Measurements from ENCODE around the gene SLC36A3.
A peak's percentile ranks its signal among the peaks of the same experiment; 100 is the strongest.
"Not testable (repeated sequence)": the region's sequence is repeated elsewhere in the genome, so short reads cannot be mapped to it uniquely, and the experiment has no call there.

SLC36A3 gene

DNA sequence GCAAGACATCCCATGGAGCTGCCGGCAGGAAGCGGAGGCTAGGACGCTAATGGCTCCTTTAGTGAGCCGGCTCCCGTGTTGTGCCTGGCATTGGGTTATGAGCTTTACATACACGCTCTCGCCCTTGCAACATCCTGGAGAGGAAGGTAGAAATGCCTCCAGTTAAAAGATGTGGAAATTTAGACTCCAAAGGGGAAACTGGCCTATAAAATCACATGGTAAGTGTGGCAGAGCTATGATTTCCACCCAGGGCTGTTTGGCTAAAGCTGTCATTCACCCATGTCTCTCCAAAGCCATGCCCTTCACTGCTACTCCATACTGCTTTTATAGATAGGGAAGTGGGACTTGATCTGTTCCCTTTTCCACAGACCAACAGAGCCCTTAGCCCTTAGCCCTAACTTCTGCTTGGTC lies 45.4 kb downstream of the SLC36A3 start:
- no peak for DNase-seq

DNA sequence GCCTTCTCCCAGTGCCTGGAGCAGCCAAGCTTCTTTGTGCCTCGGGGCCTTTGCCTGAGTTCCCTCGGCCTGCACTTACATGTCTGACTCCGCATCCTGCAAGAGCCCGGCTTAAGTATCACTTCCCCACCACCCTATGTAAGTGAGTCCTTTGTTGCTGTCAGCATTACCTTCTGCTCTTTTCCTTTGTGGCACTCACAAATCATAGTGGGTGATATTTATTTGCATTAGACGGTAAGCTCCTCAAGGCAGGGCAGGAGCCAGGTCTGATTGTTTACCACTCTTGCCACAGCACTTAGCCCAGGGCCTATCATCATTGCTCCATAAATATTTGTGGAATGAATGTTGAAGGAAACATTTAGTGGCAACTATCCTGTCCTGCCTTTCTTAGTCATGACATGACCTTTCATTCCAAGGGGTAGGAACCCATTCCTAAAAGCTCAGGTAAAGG lies 45.8 kb downstream of the SLC36A3 start:
- no peak for DNase-seq

DNA sequence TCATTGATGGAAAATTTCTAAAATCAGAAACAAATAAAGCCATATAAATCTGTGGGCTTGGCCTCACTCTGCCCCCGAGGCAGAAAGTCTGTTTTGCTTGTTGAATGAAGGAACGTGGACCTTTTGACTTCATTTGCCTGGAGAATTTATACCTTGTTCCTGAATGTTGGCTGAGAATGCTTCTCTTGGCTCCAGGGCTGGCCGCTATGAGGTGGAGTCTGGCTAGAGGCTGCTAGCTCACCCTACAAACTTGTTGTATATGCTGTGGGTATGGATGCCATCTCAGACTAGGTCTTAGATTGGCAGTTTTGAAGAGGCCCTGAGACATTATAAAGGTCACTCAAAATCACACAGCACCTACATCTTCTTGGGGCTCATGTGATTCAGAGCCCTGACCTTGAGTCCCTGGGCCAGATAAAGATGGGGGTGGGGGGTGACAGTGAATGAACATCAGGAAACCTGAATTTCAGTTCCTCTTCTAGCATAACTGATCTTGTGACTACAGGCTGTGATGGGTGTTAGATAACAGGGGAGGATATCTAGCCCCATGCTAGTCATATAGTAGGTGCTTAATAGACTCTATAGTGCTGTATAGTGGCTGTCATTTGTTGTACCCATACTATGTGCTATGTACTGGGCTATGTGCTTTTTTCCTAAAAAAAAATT lies 47.8 kb downstream of the SLC36A3 start:
- DNase-seq, result no peak

DNA sequence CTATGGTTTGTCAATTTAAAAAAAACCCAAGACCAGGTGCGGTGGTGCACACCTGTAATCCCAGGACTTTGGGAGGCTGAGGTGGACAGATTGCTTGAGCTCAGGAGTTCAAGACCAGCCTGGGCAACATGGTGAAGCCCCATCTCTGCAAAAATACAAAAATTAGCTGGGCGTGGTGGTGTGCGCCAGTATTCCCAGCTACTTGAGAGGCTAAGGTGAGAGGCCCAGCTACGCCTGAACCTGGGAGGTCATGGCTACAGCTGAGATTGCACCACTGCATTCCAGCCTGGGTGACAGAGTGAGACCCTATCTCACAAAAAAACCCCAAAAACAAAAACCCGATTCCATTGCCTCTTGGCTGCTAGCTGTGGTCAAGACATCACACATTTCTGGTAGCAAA lies 48.6 kb downstream of the SLC36A3 start:
- DNase-seq, result not testable (repeated sequence)

GRCh38 chr5:151254556-151254955 lies 49.0 kb downstream of the SLC36A3 start:
- no peak for DNase-seq

- DNase-seq, result no peak
Observed at GRCh38 chr5:151253605-151253950, 50.0 kb downstream of the SLC36A3 start.

DNA sequence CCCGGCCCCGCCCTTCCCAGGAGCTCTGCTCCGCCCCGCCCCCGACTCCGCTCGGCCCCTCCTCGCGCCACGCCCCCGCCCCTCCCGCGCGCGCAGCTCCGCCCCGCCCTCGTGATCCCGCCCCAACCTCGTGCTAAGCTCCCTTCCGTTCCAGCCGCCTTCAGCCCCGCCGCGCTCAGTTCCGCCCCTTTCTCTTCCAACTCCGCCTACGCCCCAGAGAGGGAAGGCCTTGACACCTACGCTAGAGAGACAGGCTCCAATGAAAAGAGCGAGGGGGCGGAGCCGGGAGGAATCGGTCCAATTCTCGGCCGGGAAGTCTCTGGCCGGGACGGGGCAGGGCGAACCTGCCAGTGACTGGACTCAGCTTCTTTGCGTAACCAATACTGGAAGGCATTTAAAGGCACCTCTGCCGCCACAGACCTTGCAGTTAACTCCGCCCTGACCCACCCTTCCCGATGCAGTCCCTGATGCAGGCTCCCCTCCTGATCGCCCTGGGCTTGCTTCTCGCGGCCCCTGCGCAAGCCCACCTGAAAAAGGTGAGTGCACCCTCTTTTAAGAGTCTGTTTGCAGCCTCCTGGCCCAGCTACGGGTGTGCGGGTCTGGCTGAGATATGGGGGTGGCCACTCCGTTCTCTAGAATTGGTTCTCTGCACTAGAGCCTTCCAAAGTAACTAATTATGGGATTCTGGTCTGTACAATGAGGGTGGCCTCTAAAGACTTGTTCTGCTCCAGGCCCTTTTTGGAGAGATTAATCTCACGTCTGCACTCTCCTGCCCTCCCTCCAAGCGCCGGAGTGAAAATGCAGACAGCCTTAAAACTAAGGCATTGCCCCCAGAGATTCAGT lies 50.6 kb downstream of the SLC36A3 start, which contains the start of gene GM2A:
TSS of gene GM2A (plus strand) at position 424 of the 843 bp plus-strand sequence. CDS start at position 456, 32 bp downstream.
- DNase-seq, result peak; percentile 97

- DNase-seq, result no peak
Observed at GRCh38 chr5:151251621-151252020, 51.9 kb downstream of the SLC36A3 start.

GRCh38 chr5:151251001-151251551 lies 52.5 kb downstream of the SLC36A3 start:
- DNase-seq, result no peak

DNA sequence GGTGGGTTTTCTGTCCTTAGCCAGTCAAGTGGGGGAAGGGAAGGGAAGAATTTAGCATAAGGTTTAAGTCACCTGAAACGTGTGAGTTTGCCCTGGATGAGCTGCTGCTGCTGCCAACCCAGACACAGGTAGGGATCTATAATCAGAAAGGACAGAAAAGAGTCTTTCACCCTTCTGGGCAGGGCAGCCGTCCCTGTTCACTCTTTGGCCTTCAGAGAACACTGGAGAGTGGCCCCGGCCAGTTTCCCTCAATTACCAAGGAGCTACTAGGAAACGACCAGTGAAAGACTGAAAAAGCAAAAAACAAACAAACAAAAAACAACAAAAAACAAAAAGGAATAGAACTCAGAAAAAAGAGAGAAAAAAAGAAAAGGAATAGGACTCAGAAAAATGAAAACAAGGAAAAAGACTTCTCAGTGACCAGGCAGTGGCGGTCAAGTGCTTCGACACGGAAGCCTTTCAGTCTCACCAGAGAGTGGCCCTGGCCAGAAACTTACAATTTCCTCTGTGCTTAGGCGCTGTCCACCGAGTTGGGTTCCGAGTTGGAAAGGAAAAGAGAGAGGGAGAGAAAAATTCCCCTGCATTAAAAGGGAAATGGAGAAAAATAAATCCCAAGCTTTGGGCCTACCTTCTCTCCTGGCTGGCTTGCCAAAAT lies 53.1 kb downstream of the SLC36A3 start:
- no peak for DNase-seq

DNA sequence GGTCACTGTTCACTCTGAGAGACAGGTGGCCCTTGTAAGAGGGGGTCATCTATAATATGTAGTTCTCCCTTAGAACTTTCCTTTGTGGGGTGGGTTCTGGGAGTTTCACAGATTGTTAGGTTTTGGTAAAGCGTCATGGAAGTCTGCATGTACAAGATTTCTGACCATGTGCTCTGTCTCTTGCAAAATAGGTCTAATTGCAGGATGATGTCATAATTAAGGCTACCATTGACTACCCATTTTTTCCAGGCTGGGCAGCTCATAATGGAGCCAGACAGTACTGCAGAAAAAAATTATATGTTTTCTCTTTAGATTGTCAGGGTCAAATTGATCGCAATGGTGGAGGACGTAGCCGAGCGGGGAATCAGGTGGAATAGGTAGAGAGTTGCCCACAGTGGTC lies 54.3 kb downstream of the SLC36A3 start:
- no peak for DNase-seq

GRCh38 chr5:151248651-151249050 lies 54.9 kb downstream of the SLC36A3 start:
- no peak for DNase-seq

GRCh38 chr5:151245680-151246219 lies 57.8 kb downstream of the SLC36A3 start:
- DNase-seq, result no peak

- no peak for DNase-seq
Observed at GRCh38 chr5:151244206-151244605, 59.4 kb downstream of the SLC36A3 start.

DNA sequence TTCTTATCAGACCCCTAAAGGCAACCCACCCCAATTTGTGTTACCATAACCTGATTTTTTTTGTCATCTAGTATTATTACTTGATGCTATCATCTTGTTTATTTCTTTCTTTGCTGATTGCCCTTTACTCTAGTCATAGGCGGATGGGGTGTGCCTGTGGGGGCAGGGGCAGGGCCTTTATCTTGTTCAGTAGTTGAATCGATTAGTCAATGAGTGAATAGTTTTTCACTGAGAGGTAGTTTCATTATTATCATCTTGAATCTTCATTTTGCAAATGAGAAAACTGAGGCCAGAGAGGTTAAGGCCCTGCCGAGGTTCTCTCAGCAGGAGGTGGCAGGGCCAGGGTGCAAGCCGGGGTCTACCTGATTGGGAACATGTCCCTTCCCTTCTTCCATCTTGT lies 60.0 kb downstream of the SLC36A3 start:
- DNase-seq, result no peak

GRCh38 chr5:151243127-151243526 lies 60.4 kb downstream of the SLC36A3 start:
- no peak for DNase-seq

- no peak for DNase-seq
Observed at GRCh38 chr5:151240924-151241635, 62.5 kb downstream of the SLC36A3 start.

DNA sequence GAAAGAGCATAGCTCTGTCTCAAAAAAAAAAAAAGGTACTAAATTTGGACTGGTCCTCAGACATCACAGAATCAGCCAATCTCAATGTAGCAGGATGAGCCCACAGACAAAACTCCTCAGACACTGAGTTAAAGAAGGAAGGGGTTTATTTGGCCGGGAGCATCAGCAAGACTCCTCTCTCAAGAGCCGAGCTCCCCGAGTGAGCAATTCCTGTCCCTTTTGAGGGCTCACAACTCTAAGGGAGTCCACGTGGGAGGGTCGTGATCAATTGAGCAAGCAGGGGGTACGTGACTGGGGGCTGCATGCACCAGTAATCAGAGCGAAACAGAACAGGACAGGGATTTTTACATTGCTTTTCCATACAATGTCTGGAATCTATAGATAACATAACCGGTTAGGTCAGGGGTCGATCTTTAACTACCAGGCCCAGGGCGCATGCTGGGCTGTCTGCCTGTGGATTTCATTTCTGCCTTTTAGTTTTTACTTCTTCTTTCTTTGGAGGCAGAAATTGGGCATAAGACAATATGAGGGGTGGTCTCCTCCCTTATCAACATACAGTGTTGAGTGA lies 63.2 kb downstream of the SLC36A3 start:
- DNase-seq, result not testable (repeated sequence)

DNA sequence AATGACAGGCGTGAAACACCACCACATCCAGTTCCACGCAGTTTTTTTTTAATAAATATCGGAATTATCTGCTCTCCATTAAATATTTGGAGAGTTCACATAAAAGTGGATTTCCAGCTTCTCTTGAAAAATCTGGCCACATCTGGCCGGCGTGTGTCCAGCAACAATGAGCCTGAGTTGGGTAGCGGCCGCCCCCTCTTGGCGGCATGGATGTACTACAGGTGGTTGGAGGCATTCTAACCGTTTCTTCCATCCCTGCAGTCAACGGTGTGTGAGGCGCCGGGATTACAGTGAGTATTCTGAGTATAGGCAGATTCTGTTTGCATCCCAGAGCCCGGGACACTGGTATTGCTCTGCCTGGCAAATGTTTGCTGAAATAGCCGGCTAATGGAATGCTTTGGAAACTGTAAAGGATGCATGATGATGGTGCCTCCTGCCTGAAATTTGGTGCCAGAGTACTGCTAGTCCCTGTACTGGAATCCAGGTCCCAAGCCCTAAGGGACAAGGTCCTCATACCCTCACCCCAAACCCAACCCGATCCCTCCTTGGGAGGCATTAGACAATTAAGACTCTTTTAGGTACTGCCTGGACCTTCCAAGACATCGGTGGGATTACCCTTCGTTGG lies 64.2 kb downstream of the SLC36A3 start:
- peak; percentile 85 for DNase-seq

GRCh38 chr5:151238303-151238741 lies 65.2 kb downstream of the SLC36A3 start:
- no peak for DNase-seq

- DNase-seq, result no peak
Observed at GRCh38 chr5:151237685-151238084, 65.9 kb downstream of the SLC36A3 start.
